Right forelimb (tissue), 1 donor: ENCODE measurements around the gene ATP13A3.

Experiments used
- DNase-seq: peaks from one replicate; pipeline ENCODE4 v3.0.0-alpha.2; 2018

Gene ATP13A3

GRCh38 chr3:194439881-194440550 is 46.8 kb downstream of the ATP13A3 start:
- no peak for DNase-seq

GRCh38 chr3:194434503-194434902 is 52.3 kb downstream of the ATP13A3 start:
- DNase-seq: no peak

DNA sequence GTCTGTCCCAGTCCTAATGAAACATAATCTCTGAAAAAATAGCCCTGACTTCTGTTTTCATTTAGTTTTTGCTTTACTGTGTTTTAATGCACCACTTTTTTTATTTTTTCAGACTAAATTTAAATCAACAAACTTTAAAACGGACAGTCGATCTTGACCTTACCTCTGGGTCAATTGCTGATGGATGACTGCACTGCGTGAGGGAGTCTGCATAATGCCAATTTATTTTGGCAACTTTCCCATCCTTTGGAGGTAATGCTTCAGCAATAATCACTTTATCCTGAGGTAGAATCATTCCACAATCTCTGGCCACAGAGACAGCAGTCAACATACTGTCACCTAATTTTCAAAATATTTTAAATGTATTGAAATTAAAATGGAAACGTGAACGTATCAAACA is 55.2 kb downstream of the ATP13A3 start:
- no peak for DNase-seq

GRCh38 chr3:194425399-194425798 is 61.4 kb downstream of the ATP13A3 start:
- no peak for DNase-seq

- DNase-seq: no peak
Observed at GRCh38 chr3:194424953-194425352, 61.8 kb downstream of the ATP13A3 start.

GRCh38 chr3:194424373-194424772 is 62.4 kb downstream of the ATP13A3 start:
- DNase-seq: no peak

DNA sequence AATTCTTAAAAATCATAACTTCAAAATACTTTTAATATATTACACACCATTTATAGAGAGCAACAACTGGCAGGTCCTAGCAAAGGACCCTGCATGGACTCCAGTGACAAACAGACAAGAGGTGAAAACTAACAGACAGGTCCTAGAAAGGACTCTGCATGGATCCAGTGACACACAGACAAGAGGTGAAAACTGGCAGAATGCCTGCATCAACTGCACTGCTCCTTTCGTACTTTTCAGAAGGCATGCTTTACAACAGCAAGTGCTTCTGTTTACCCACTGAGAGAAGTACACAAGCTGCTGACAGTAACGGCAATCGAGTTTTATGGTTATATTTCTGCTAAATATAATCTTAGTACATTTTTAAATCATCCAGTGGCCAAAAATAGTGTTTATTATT is 63.5 kb downstream of the ATP13A3 start:
- DNase-seq: no peak

- no peak for DNase-seq
Observed at GRCh38 chr3:194422188-194422587, 64.6 kb downstream of the ATP13A3 start.

- DNase-seq: no peak
Observed at GRCh38 chr3:194418671-194419070, 68.1 kb downstream of the ATP13A3 start.

- DNase-seq: no peak
Observed at GRCh38 chr3:194407423-194407822, 79.4 kb downstream of the ATP13A3 start.

- no peak for DNase-seq
Observed at GRCh38 chr3:194405766-194406165, 81.0 kb downstream of the ATP13A3 start.

DNA sequence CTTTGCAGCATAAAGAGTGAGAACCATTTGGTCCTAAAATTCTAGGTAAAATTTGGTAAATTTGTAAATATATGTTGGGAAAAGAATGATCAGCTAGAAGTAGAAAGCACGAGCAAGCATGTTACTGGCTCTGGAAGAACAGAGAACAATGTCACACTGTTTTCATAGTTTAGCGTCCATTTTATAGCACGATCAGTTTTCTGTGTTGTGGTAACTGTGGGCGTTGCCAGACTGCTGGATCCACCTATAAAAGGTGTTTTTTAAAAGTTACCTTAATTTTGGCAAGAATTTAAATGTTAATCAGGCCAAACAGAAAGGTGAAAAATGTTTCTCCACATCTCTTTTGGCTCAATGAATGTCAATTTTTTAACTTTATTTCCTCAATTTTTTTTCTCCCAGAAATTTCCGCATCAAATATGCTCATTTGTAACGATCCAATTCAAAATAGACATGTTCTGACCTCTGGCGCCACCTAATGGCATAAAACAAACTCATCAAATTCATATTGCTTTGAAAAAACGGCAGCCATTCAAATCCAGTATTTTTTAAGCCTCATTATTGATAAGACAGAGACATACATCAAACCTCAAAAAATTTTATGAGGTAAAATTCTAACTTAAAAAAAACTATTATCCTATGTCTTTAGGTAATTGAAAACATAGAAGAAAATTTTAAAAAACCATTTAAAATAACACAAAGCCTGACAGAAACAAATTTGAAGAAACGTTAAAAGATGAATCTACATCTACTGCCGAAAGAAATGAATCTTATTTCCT is 82.2 kb downstream of the ATP13A3 start:
- DNase-seq: no peak

DNA sequence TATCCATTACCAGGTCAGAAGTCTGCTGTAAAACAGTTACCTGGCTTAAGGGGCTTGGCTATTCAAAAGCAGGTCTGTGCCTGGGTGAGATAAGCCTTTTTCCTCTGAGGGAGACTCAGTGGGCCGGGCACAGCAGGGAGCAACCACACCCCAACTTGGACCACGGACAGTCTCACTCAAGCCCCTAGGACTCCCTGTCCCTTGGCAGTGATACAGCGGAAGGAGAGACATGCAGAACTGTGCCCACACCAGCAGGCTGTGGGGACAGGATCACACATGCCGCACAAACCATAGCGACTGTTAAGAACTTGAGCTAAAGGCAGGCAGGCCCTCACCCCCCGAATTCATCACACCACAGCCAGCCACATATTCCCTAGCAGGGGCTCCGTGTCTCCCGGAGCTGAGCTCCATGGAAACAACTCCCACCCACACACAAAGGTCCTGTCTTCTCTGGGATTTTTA is 84.9 kb downstream of the ATP13A3 start:
- DNase-seq: no peak

DNA sequence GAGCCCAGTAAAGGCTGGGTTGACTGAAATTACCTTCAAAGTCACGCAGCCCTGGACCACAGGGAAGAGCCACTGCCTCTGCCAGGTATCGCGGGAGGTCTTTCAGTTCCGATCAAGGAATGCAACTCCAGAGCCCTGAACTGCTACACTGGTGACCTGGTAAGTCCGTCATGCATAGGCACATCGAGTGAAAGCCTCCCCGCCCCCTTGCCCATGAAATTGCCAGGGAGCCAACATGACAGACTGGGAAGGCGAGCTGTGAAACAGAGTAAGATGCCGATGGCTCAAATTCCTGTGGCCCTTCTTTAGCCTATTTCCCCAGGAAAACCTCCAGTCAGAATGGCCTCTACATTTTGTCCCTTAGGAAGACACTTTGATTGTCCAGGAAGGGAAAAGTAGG is 85.5 kb downstream of the ATP13A3 start:
- DNase-seq: no peak

GRCh38 chr3:194399874-194400411 is 86.9 kb downstream of the ATP13A3 start:
- no peak for DNase-seq

DNA sequence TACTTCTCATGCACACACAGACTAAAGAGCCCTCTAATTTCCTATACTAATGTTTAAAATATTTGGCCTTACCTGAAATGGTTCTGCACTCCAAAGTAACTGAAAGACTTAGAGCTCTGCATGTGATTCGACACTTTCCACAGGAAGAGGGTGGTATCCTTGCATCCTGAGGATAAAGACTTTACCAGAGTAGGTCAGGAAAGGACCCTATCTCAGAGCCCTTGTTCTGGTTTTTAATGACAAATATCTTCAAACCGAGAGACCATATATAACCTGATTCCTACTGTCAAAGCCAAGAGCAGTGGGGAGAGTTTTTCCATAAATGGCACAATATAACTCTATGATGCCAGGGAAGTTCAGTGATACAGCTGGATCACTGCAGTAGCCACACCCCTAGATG is 87.6 kb downstream of the ATP13A3 start, which contains the start of gene GP5:
TSS of gene GP5 (minus strand) at position 101 of the 400 bp plus-strand sequence. CDS start 984 bp downstream, outside the sequence.
- no peak for DNase-seq

GRCh38 chr3:194397757-194398312 is 89.0 kb downstream of the ATP13A3 start:
- DNase-seq: peak; percentile 57

DNA sequence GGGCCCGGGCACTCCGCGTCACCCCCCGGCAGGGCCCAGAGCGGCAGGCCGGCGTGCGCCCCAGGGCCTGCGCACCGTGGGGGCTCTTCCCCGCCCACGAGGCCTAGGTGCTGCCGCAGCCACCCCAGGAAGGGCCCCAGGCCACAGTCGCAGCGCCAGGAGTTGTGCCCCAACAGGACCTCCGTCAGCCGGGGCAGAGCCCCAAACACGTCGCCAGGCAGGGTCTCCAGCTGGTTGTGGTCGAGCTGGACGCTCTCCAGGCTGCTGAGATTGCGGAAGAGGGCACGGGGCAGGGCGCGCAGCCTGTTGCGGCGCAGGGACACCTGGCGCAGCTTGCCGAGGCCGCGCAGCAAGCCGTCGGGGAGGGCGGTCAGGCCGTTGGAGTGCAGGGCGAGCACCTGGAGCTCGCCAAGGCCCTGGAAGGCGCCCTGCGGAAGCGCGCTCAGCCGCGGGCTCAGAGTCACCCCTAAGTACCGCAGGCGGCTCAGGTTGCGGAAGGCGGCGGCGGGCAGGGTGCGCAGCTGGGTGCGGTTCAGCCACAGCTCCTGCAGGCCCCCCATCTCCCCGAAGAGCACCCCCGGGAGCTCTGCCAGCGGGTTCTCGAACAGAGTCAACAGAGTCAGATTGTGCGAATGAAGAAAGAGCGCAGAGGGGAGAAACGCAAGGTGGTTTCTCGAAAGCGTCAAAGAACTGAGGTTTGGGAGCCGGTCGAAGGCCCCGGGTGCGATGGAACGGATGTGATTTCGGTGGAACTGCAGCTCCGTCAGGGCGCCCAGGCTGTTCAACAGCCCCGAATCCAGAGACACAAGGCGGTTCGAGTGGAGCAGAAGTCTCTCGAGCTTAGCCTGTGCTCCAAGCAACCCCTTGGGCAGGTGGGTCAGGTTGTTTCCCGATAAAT is 89.7 kb downstream of the ATP13A3 start:
- DNase-seq: peak; percentile 57

- no peak for DNase-seq
Observed at GRCh38 chr3:194396539-194396858, 90.3 kb downstream of the ATP13A3 start.

DNA sequence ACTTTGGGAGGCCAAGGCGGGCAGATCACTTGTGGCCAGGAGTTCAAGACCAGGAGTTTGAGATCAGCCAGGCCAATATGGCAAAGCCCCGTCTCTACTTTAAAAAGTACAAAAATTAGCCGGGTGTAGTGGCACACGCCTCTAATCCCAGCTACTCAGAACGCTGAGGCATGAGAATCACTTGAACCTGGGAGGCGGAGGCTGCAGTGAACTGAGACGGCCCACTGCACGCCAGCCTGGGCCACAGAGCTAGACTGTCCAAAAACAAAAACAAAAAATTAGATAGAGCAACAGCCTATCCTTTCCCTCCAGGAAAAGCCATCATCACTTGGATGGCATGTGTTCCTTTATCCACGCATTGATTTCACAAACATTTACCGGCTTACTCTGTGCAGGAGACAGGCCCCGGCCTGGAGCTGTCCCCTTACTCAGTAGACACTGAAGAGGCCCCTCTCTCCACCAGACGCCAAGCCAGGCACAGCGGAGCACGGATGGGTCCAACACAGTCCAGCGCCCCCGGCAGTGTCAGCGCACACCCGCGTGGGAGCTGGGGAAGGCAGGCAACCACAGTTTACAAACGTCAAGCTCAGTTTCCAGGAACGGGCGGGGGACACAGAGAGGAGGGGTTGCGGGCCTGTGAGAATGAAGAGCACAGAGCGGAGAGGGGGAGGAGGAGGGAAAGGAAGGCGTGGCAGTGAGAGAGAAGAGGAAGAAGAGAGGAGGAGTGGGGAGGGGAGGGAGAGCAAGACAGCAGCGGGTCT is 90.8 kb downstream of the ATP13A3 start:
- DNase-seq: peak; percentile 74

- no peak for DNase-seq
Observed at GRCh38 chr3:194395212-194395611, 91.6 kb downstream of the ATP13A3 start.

DNA sequence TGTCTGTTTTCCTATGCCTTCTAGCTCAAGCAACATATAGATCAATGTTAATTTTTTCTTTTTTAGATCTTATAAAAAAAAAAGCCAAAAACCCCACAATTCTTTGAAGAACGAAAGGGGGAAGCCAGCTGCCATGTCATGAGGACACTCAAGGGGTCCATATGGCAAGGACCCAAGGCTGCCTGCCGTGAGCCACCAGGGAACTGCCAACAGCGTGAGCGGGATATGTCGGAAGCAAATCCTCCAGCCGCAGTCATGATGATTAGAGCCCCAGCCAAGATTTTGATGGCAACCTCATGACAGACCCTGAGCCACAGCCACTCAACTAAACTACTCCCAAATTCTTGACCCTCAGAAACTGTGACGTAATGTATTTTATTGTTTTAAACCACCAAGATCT is 94.2 kb downstream of the ATP13A3 start:
- no peak for DNase-seq
